Testis (tissue), 2 donors: ENCODE measurements around the gene TFEB.

Source experiments
- CTCF ChIP-seq, 3 experiments: fragments of 450-650 bp in 2 of 3; fragments of 200-600 bp in 1 of 3; sonication (generic) in 1 of 3; IDR thresholded peaks; one replicate each; pipeline ENCODE4 v1.5.1; 2016 to 2019; ENCODE audit warnings: antibody characterized with exemption in 3 of 3, mild to moderate bottlenecking in 2 of 3, moderate library complexity in 1 of 3
- POLR2A ChIP-seq: fragments of 450-650 bp; IDR thresholded peaks from one replicate; pipeline ENCODE4 v1.6.1; 2017; ENCODE audit warnings: antibody characterized with exemption, mild to moderate bottlenecking, moderate library complexity

- TF ChIP-seq CTCF (IDR thresholded peaks at IDR 0.05) = no peak
- no peak for TF ChIP-seq POLR2A
Measured at GRCh38 chr6:41658636-41659035, 76.8 kb downstream of the TFEB start.
